ENCODE measurements around the gene LIN54. TPM values are rescaled to one million over a fixed set of nuclear protein-coding genes. Genes with fewer than 3 reads are reported as not detected.

The LIN54 gene
- total RNA-seq, 2 donors from 2014 or later: 14.5 to 18.1 TPM

DNA sequence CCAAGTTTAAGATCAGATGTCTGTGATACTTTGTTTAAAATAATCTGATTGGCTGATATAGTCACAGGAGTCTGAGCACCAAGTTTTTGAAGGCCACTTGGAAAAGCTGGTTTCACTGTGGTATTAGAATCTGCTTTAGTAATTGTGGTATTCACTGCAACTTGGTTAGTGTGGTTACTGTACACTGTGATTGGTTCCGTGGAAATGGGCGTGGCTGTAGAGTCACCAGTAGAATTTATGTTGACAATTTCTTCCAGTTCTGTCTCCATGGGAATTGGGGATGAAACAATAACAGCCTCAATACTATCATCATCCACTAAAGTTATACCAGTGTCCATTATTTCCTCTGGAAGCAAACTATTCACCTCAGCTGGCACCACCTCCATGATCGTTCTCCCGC is 26.2 kb downstream of the LIN54 start:
- Mint-ChIP-seq H3K9me3 (peaks cover 3% of the 10 kb centered on the region), H3K36me3 (ENCODE audit: low read depth) (peaks cover 23% of the 10 kb centered on the region), H3K4me1 (no peaks in the 10 kb centered on the region), H3K4me3 (no peak overlapping the region), H3K27me3 (ENCODE audit: insufficient read depth) (no peaks in the 10 kb centered on the region), H3K27ac (no peak overlapping the region)
- no peaks in the 10 kb centered on the region for H3K4me1 ChIP-seq (ENCODE audit: control insufficient read depth, insufficient read depth, low read length)
- no peak for DNase-seq
- H3K27me3 ChIP-seq (ENCODE audit: control insufficient read depth, insufficient read depth, low read length, poor library complexity, severe bottlenecking): no peaks in the 10 kb centered on the region
- H3K9ac ChIP-seq (ENCODE audit: extremely low read depth, low read length, poor library complexity, severe bottlenecking): no peak overlapping the region
- H3K27ac ChIP-seq (ENCODE audit: low read depth, low read length): no peak overlapping the region
- TF ChIP-seq, protein P1, sequence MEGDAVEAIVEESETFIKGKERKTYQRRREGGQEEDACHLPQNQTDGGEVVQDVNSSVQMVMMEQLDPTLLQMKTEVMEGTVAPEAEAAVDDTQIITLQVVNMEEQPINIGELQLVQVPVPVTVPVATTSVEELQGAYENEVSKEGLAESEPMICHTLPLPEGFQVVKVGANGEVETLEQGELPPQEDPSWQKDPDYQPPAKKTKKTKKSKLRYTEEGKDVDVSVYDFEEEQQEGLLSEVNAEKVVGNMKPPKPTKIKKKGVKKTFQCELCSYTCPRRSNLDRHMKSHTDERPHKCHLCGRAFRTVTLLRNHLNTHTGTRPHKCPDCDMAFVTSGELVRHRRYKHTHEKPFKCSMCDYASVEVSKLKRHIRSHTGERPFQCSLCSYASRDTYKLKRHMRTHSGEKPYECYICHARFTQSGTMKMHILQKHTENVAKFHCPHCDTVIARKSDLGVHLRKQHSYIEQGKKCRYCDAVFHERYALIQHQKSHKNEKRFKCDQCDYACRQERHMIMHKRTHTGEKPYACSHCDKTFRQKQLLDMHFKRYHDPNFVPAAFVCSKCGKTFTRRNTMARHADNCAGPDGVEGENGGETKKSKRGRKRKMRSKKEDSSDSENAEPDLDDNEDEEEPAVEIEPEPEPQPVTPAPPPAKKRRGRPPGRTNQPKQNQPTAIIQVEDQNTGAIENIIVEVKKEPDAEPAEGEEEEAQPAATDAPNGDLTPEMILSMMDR (conservative IDR thresholded peaks at IDR 0.05): no peak
- peaks cover 25% of the 10 kb centered on the region for H3K36me3 ChIP-seq (ENCODE audit: control insufficient read depth, insufficient read depth, low read length)
- H3K4me3 ChIP-seq (ENCODE audit: low read length): no peak overlapping the region
- WGBS, 2 experiments (ENCODE audit: insufficient coverage in 1 of 2, insufficient read length in 1 of 2): 93 to 97% methylated on average over 3 to 4 of the region's 4 CpGs
- no peaks in the 10 kb centered on the region for H3K9me3 ChIP-seq (ENCODE audit: control insufficient read depth, low read length)

DNA sequence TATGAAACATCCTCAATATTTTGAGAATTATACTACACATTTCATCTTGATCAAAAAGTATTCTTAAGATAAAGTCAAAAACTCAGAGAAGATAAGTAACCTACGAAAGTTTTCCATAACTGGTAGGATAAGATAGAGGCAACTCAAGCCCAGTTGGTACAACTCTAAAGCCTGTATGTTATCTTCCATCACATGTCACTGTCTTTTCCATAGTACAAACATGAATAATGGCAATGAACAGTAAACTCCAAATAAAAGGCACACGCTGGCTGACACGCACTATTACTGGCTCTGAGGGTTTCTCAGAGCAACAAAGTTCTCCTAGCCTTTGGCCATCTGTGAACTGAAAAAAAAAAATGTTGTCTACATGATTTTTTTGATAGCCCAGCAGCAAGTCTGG is 27.2 kb downstream of the LIN54 start:
- no peak overlapping the region for H3K4me3 Mint-ChIP-seq

DNA sequence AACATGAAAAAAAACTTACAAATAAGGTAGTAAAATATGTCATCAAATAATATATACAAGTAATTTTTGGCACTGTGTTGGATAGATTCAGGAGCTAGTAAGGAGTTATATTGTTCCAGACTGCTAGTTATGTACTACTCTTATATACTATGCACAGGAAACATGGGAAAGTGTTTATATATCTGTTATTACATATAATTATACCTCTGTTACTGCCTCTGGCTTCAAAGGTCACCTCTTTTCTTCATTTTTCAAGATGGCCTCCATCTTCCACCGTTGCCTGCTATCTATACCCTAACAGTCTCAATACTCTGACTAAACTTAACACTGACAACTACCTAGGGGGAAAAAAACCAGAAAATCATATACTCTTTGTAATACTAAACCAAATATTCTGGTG is 29.5 kb downstream of the LIN54 start:
- Histone ChIP-seq H3K27me3 (ENCODE audit: control insufficient read depth, insufficient read depth, low read length, poor library complexity, severe bottlenecking) (no peaks in the 10 kb centered on the region), H3K9ac (ENCODE audit: extremely low read depth, low read length, poor library complexity, severe bottlenecking) (no peak overlapping the region), H3K36me3 (ENCODE audit: control insufficient read depth, insufficient read depth, low read length) (peaks cover 43% of the 10 kb centered on the region), H3K4me1 (ENCODE audit: control insufficient read depth, insufficient read depth, low read length) (no peaks in the 10 kb centered on the region), H3K4me3 (ENCODE audit: low read length) (no peak overlapping the region), H3K9me3 (ENCODE audit: control insufficient read depth, low read length) (no peaks in the 10 kb centered on the region), H3K27ac (ENCODE audit: low read depth, low read length) (no peak overlapping the region)
- Mint-ChIP-seq H3K4me1 (no peaks in the 10 kb centered on the region), H3K9me3 (no peaks in the 10 kb centered on the region), H3K27ac (no peak overlapping the region), H3K4me3 (no peak overlapping the region), H3K27me3 (ENCODE audit: insufficient read depth) (no peaks in the 10 kb centered on the region), H3K36me3 (ENCODE audit: low read depth) (peaks cover 14% of the 10 kb centered on the region)
- TF ChIP-seq, protein P1 (conservative IDR thresholded peaks at IDR 0.05): no peak
- DNase-seq: no peak
- WGBS, 2 experiments (ENCODE audit: insufficient coverage in 1 of 2, insufficient read length in 1 of 2): 89 to 95% methylated on average over 1 of the region's 1 CpG

More for the DNA sequence above, 27.2 kb downstream of the LIN54 start:
- no peak overlapping the region for H3K27ac ChIP-seq (ENCODE audit: low read depth, low read length)
- H3K9ac ChIP-seq (ENCODE audit: extremely low read depth, low read length, poor library complexity, severe bottlenecking): no peak overlapping the region
- no peaks in the 10 kb centered on the region for H3K9me3 Mint-ChIP-seq
- H3K27me3 Mint-ChIP-seq (ENCODE audit: insufficient read depth): no peaks in the 10 kb centered on the region
- H3K9me3 ChIP-seq (ENCODE audit: control insufficient read depth, low read length): no peaks in the 10 kb centered on the region
- peaks cover 18% of the 10 kb centered on the region for H3K36me3 Mint-ChIP-seq (ENCODE audit: low read depth)
- no peaks in the 10 kb centered on the region for H3K4me1 ChIP-seq (ENCODE audit: control insufficient read depth, insufficient read depth, low read length)
- no peak overlapping the region for H3K27ac Mint-ChIP-seq
- peaks cover 30% of the 10 kb centered on the region for H3K36me3 ChIP-seq (ENCODE audit: control insufficient read depth, insufficient read depth, low read length)
- 96 to 100% methylated on average over 3 of the region's 3 CpGs for WGBS, 2 experiments (ENCODE audit: insufficient coverage in 1 of 2, insufficient read length in 1 of 2)
- DNase-seq: no peak
- TF ChIP-seq, protein P1 (conservative IDR thresholded peaks at IDR 0.05): no peak
- no peaks in the 10 kb centered on the region for H3K27me3 ChIP-seq (ENCODE audit: control insufficient read depth, insufficient read depth, low read length, poor library complexity, severe bottlenecking)
- H3K4me3 ChIP-seq (ENCODE audit: low read length): no peak overlapping the region
- no peaks in the 10 kb centered on the region for H3K4me1 Mint-ChIP-seq

All from endodermal cell (in vitro differentiated cells).